GM19468 (cell line): Measurements from ENCODE around the gene PADI1.

Experiments used
- ATAC-seq: cut with Tn5 transposase; IDR thresholded peaks from one replicate; pipeline ENCODE4 v1.9.1; 2021; ENCODE audit warnings: mild to moderate bottlenecking, moderate library complexity, moderate number of reproducible peaks; ENCODE audit not compliant: unreplicated experiment; ENCODE audit errors: extremely low read depth

Gene PADI1

GRCh38 chr1:17260264-17260663 is 55.3 kb downstream of the PADI1 start:
- ATAC-seq = no peak

GRCh38 chr1:17260738-17261137 is 55.8 kb downstream of the PADI1 start:
- no peak for ATAC-seq

GRCh38 chr1:17263936-17264335 is 59.0 kb downstream of the PADI1 start:
- no peak for ATAC-seq

- ATAC-seq = no peak
Measured at GRCh38 chr1:17264470-17264869, 59.5 kb downstream of the PADI1 start.

GRCh38 chr1:17265162-17265561 is 60.2 kb downstream of the PADI1 start:
- ATAC-seq = no peak

GRCh38 chr1:17265950-17266349 is 61.0 kb downstream of the PADI1 start:
- ATAC-seq = no peak

GRCh38 chr1:17270891-17271765 is 66.2 kb downstream of the PADI1 start:
- no peak for ATAC-seq

- ATAC-seq = no peak
Measured at GRCh38 chr1:17272066-17272465, 67.1 kb downstream of the PADI1 start.

GRCh38 chr1:17272646-17273045 is 67.7 kb downstream of the PADI1 start:
- no peak for ATAC-seq

GRCh38 chr1:17273096-17273495 is 68.2 kb downstream of the PADI1 start:
- ATAC-seq = no peak

GRCh38 chr1:17274186-17275170 is 69.5 kb downstream of the PADI1 start:
- ATAC-seq = no peak

GRCh38 chr1:17276568-17276967 is 71.6 kb downstream of the PADI1 start:
- no peak for ATAC-seq

GRCh38 chr1:17277511-17278159 is 72.7 kb downstream of the PADI1 start:
- ATAC-seq = no peak

- ATAC-seq = no peak
Measured at GRCh38 chr1:17278996-17279830, 74.3 kb downstream of the PADI1 start.

- ATAC-seq = no peak
Measured at GRCh38 chr1:17280436-17280835, 75.5 kb downstream of the PADI1 start.

- ATAC-seq = no peak
Measured at GRCh38 chr1:17280894-17281293, 76.0 kb downstream of the PADI1 start.

- no peak for ATAC-seq
Measured at GRCh38 chr1:17281775-17282181, 76.8 kb downstream of the PADI1 start.

GRCh38 chr1:17282836-17283235 is 77.9 kb downstream of the PADI1 start:
- ATAC-seq = no peak

- ATAC-seq = no peak
Measured at GRCh38 chr1:17286646-17287045, 81.7 kb downstream of the PADI1 start.
